Measurements from ENCODE around the gene TRIM9.

TRIM9 gene

DNA sequence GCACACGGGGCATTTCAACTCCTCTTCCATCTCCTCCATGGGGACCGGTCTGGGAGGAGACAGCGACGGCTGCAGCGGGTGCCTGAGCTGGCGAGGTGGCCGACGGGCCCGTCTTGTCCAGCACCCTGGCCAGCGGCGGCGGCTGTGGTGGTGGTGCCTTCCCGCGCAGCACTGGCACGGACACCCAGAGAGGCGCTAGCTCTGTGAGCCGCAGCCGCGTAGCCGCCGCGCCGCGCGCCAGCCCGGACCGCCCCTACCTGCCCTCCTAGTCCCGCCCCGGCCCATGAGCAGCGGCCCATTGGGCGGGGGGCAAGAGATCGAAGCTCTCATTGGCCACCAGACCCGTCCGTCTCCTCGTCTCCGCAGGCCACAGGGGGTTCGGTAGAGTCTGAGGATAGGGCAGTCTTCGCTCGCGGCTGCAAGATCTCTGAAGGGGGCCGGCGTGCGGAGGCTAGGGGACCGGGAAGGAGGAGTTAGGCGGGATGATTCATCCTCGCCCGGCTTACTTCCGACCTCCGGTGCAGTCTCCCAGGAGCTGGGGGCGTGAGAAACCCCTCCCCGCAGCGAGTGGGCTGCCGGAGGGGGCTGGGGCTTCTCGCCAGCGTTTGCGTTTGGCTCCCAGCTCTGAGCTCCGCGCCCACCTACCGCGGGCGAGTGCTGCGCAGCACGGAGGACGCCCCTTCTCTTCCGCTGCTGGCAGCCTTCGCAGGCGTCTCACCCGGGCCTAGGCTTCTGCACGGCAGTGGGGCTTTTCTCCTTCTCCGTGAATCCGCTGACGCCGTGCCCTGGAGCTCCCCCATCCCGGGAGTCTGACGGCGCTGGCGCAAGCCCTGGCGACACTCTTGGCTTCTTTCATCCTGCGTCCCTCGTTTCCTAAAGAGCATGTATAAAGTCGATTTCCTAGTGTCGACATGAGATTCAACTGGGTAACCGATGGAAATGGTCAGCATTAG is at the start of gene TRIM9:
TRIM9 (minus strand) TSS at position 205 of the 953 bp plus-strand sequence; CDS start at position 39, 166 bp downstream.
- TF ChIP-seq, protein P1, sequence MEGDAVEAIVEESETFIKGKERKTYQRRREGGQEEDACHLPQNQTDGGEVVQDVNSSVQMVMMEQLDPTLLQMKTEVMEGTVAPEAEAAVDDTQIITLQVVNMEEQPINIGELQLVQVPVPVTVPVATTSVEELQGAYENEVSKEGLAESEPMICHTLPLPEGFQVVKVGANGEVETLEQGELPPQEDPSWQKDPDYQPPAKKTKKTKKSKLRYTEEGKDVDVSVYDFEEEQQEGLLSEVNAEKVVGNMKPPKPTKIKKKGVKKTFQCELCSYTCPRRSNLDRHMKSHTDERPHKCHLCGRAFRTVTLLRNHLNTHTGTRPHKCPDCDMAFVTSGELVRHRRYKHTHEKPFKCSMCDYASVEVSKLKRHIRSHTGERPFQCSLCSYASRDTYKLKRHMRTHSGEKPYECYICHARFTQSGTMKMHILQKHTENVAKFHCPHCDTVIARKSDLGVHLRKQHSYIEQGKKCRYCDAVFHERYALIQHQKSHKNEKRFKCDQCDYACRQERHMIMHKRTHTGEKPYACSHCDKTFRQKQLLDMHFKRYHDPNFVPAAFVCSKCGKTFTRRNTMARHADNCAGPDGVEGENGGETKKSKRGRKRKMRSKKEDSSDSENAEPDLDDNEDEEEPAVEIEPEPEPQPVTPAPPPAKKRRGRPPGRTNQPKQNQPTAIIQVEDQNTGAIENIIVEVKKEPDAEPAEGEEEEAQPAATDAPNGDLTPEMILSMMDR (IDR thresholded peaks at IDR 0.05; ENCODE audit: borderline replicate concordance, control extremely low read depth, extremely low read depth, insufficient read depth, missing control alignments): no peak
- in situ Hi-C loops (cut with MboI; ENCODE audit: low sequenced_read_pairs, unreplicated experiment): no loop called here
- peak; percentile 99 for DNase-seq (ENCODE audit: low spot score)

DNA sequence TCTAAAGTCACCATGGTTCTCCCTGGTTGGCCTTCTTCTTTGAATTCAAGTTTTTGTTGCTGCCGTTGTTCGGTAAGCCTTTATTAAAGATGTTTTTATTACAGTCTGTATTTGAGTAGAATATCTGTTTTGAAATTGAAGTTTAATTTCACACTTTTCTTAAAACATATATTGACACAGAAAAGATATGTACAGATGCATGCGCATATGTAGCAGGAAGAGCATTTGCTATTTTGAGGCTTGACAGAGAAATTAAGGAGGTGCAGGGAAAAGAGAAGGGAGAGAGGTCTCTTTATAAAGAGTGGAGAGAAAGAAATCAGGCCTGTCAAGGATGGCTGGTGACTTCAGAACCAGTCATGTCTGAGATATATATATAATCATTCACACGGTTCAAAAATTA is 46.0 kb upstream of the TRIM9 start:
- no peak for DNase-seq (ENCODE audit: low spot score)
- TF ChIP-seq, protein P1 (IDR thresholded peaks at IDR 0.05; ENCODE audit: borderline replicate concordance, control extremely low read depth, extremely low read depth, insufficient read depth, missing control alignments): no peak
- in situ Hi-C loops (cut with MboI; ENCODE audit: low sequenced_read_pairs, unreplicated experiment): no loop called here

DNA sequence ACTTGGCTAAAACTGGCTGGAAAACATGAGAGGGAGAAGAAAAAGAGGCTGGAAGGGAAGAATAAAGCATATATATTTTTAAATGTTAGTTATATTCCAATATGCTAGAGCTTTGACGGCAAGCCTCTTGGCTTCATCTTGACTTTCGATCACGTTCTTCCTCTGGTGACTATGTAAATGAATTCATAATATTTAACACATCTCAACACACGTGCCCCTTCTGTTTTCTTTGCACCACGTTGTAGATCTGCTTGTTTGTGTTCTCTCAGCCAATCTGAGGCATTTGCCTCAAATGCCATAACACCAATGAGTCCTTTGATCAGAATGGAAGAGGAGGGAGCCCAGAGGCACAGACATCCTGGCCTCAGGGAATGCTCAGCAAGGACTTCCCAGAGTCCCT is 45.4 kb upstream of the TRIM9 start:
- in situ Hi-C loops (cut with MboI; ENCODE audit: low sequenced_read_pairs, unreplicated experiment): no loop called here
- TF ChIP-seq, protein P1 (IDR thresholded peaks at IDR 0.05; ENCODE audit: borderline replicate concordance, control extremely low read depth, extremely low read depth, insufficient read depth, missing control alignments): no peak
- DNase-seq (ENCODE audit: low spot score): no peak

DNA sequence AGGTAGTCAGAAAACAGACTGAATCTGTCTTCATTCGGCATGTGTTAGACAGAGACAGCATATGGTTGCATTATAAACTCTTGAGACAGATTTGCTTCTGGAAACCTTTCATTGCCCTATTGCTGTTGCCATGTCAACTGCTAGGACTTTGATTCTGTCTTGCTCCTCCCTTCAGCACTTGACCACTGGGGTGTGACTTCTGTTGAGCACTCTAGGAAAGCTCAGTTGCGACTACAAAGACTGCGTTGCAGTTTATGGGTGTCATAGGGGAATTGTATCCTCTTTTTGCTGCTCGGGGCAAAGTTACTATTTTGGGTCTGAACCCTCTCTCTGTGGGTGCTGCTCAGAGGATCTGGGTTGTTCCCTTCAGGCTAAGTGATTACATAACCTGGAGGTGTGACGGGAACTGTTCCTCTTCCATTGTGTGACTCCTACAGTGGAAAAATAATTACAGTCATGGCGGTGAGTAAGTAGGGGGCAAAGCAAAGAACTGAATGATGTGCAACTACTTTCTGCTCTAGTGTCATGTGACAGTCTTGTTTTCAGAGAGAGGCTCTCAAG is 44.3 kb upstream of the TRIM9 start:
- TF ChIP-seq, protein P1 (IDR thresholded peaks at IDR 0.05; ENCODE audit: borderline replicate concordance, control extremely low read depth, extremely low read depth, insufficient read depth, missing control alignments): no peak
- DNase-seq (ENCODE audit: low spot score): no peak
- in situ Hi-C loops (cut with MboI; ENCODE audit: low sequenced_read_pairs, unreplicated experiment): no loop called here

DNA sequence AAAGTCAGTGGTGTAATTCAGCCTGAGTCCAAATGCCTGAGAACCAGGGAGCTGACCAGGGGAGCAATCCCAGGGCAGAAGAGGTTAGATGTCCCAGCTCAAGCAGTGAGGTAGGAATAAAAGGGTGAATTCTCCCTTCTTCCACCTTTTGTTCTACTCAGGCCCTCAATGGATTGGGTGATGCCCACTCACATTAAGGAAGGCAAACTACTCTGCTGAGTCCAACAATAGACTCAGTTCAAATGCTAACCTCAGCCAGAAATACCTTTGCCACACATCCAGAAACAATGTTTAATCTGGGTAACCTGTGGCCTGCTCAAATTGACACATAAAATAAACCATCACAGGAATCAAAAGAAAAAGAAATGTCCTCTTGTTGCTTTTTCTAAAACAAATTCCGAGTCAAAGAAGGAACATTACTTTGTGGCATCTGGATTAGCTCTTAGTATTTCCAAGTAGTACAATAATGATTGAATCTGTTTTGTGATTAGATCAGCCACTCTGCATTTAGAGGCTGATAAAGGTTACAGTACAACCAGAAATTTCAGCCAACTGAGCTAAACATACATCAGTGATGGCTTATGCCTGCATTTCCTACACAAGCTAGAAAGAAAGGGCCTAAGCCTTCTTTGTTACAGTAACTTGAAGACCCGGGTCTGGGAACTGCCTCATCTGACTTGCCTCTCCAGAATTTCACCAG is 43.6 kb upstream of the TRIM9 start:
- in situ Hi-C loops (cut with MboI; ENCODE audit: low sequenced_read_pairs, unreplicated experiment): no loop called here
- TF ChIP-seq, protein P1 (IDR thresholded peaks at IDR 0.05; ENCODE audit: borderline replicate concordance, control extremely low read depth, extremely low read depth, insufficient read depth, missing control alignments): no peak
- DNase-seq (ENCODE audit: low spot score): no peak

DNA sequence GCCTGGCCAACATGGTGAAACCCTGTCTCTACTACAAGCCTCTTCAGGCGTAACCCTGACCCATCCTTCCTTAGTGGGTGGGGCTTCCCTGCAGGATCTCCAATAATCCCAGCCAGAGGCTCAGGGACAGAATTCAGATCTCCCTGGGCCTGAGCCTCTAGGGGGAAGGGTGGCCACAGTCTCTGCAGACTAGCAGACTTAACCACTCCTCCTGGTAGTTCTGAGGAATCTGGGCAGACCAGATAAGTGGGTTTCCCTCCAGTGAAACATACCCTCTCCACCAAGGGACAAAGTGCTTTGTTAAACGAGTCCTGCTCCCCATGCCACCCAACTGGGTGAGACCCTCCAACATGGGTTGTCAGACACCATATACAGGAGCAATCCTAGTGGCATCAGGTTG is 36.6 kb upstream of the TRIM9 start:
- TF ChIP-seq, protein P1 (IDR thresholded peaks at IDR 0.05; ENCODE audit: borderline replicate concordance, control extremely low read depth, extremely low read depth, insufficient read depth, missing control alignments): no peak
- in situ Hi-C loops (cut with MboI; ENCODE audit: low sequenced_read_pairs, unreplicated experiment): no loop called here
- no peak for DNase-seq (ENCODE audit: low spot score)
